GM21529 (cell line): ENCODE data around the gene PPIL1.

Experiments used
- ATAC-seq: cut with Tn5 transposase; IDR thresholded peaks from one replicate; pipeline ENCODE4 v1.9.1; 2021; ENCODE audit not compliant: unreplicated experiment

PPIL1 gene

DNA sequence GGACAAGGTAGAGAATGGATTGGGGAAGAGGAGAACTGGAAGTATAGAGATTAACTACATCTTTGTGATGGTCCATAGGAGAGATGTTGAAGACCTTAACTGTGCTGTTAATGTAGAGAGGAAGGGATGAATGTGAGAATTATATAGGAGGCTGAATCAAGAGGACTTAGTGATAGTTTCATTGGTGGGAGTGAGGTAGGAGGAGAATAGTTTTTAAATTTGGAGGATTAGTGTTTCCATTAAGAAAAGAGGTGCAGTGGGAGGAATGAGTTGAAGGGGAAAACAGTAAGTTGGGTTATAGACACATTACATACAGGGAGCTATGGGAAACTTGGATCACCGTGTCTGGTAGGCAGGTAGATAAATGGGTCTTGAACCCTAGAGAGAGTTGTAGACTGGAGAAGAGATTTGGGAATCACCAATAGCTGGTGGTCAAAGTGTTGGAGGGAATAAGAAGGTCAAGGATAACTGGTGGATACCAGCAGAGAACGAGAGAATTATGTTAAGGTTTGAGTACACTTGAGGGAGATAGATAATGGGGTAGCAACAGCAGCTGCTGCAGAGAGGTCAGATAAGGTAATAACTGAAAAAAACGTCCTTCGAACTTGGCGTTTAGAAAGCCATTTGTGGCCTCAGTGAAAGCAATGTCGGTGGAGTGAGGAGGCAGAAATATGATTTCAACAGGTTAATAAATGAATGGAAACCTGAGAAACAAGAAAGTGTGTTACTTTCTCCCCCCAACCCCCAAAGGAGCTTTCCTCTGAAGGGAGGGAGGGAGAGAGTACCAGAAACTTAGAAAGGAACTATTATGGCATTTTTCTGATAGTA lies 14.3 kb upstream of the PPIL1 start:
- ATAC-seq = no peak

DNA sequence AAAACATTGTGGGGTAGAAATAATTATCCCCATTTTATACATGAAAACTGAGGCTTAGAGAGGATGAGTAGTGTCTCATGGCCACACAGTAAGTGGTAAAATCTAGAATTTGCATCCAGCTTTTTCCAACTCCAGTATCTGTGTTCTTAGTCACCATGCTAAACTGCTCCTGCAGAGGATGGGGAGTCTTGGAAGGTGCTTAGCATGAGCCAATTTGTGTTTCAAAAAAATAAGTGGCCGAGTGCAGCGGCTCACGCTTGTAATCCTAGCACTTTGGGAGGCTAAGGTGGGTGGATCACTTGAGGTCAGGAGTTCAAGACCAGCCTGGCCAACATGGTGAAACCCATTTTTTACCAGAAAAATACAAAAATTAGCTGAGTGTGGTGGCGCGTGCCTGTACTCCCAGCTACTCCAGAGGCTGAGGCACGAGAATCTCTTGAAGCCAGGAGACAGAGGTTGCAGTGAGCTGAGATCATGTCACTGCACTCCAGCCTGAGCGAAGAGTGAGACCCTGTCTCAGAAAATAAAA lies 13.6 kb upstream of the PPIL1 start:
- ATAC-seq = no peak

DNA sequence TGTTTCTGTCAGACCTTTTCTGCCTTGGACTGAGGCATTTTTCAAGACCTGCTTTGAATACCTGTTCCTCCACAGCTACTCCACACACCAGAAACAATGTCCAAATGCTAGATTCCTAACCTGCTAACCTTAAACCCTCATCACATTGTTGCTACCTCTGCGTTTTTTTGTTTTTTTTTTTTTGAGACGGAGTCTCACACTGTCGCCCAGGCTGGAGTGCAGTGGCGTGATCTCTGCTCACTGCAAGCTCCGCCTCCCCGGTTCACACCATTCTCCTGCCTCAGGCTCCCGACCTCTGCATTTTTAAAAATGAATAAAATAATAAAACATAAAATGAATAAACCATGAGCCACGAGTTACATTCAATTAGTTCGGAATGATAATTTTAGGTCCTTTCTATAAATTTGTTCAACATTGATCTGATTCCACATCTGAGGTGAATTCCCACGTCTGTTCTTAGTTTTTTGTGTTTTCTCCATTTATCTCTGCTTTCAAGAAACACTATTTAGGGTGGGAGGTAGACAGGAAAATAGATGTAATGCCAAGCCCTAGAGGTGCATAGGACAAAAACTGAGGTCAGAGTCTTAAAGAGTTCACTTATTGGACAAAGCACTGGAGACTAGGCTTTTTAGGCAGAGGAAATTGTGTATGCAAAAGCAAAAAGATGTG lies 12.5 kb upstream of the PPIL1 start:
- ATAC-seq = no peak

DNA sequence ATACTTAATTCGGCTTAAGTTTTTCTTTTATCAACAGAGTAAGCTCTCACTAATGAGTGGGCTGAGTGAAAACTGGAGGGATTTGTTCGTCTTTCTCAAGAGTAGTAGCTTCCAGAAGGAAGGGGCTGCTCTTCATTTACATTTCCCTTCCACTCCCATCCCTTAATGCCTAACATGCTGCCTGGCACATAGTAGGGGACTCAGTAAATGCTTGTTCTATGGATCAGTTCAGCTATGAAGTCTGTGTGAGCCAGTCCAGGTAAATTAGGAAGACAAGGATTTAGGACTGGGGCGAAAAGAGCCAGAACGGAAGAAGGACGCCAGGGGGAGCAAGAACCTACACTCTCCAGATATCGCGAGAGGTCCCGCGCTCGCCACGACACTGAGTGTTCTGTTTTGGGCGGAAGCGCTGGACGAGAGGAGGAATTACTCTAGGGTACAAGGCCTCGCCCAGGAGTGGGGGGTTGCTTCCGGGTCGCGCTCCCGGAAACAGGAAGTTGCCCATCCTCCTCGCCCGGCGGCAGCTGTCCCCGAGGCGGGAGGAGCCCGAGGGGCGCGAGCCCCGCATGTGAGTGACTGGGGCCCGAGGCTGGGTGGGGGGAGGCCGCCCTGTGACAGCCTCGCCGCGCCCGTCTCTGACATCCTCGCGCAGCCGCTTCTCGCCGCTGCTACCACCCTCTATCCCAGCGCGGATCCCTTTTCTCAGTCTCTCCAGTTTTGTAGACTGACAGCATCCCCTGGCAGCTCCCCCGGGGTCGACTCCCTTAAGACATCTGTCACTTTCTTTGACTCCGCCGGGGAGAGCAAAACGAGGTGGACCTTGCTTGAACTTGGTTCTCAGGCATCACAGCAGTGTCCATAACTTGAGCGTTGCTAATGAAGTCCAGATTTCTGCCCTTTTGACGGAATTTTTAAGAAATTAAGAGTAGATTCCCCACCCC lies 11.1 kb upstream of the PPIL1 start, which contains the start of gene C6orf89:
Gene C6orf89, plus strand, starts transcription at position 492 of the 941 bp plus-strand sequence. CDS start 13,493 bp downstream, outside the sequence.
- peak; percentile 99 for ATAC-seq

DNA sequence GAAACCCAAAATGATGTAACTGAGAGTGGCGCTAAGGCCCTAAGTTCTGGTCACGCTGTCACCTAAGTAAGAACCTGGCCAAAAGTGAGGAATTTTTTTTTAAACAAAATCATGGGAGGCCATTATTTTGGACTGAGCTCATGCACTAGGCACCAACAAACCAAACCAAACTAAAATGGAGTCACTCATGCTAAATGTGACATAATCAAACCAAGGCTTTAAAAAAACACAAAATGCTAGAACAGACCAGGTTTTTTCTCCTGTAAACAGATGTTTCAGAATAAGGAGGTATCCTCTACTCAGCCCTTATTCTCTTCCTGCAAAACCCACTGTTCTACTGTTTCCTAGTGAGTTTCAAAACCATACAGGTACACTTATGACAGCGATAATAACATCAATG lies 10.0 kb upstream of the PPIL1 start:
- ATAC-seq = no peak

DNA sequence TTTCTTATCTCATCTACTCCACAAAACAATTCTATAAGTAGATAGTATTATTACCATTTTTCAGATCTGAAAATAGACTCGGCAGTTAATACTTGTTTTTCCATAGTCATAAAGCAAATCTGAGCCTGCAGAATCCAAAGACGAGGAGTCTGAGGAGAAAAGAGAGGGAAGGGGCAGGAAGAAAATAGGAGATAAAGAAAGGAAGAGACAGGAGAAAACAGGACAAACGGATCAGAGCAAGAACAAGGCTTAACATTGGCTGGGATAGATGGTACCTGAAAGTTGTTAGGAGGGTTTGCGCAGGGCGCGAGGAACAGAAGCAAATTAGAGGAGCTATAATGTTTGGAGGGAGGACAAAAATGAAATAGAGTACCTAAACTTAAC lies 639 bp upstream of the PPIL1 start:
- no peak for ATAC-seq

DNA sequence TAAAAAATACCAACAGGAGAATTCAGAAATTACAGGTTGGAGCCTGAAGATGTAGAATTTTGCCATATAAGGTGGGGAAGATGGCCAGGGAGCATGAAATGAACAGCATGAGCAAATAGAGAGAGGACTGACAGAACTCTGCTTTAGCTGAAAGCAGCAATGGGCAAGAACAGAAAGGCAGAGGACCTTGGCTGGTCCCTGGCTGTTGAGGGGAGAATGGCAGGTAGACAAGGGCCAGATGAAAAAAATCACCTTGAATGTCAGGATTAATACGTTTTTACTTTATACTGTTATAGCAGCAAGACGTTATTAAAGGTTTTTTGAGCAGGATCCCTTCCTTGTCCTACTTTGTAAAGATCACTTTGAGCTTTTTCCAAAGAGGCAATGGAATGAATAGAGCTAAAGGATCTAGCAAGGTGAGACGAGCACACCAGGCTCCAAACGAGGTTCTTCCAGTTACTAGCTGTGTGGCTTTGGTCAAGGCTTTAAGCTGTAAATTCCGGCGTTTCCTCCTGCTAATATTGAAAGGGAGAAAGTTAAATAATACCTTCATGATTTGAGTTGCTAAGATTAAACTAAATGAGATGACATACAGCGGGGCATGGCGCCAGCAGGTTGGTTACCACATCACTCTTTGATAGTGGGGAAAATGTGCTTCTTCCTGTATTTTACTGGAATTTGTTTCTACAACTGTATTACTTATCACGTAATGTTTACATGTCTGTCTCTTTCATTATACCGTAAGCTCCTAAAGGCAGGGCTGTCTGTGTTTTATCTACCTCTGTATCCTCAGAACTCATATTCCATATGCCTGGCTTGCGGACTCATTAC lies 776 bp downstream of the PPIL1 start:
- ATAC-seq = no peak

DNA sequence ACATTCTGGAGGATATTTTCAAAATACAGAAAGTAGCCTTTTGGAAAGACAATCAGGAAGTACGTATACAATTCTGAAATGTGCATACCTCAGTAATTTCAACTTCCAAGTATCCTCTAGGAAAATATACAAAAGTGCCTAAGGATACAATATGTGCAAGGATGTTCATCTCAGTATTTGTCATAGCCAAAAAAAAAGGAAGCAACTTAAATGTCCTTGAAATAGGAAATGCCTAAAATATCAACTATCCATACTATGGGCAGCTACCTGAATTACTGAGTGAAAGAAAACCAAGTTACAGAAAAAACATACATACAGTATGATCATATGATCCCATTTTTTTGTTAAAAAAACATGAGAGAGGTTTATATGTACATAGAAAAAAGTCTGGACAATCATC lies 1.5 kb downstream of the PPIL1 start:
- ATAC-seq = no peak

DNA sequence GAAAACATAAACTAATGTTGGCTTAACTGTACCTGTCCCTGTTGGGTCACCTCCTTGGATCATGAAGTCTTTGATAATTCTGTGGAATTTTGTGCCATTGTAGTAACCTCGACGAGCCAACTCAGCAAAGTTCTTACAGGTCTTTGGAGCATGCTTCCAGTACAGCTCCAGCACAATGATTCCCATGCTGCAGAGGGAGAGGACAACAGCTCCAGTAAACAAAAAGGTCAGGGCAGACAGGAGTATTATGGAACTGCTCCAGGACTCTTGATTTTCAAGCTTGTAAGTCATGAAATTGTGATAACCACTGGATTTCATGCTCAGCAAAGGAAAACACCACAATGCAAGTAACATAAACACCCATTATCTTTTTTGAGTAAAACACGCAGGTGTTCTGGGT lies 2.9 kb downstream of the PPIL1 start:
- no peak for ATAC-seq

DNA sequence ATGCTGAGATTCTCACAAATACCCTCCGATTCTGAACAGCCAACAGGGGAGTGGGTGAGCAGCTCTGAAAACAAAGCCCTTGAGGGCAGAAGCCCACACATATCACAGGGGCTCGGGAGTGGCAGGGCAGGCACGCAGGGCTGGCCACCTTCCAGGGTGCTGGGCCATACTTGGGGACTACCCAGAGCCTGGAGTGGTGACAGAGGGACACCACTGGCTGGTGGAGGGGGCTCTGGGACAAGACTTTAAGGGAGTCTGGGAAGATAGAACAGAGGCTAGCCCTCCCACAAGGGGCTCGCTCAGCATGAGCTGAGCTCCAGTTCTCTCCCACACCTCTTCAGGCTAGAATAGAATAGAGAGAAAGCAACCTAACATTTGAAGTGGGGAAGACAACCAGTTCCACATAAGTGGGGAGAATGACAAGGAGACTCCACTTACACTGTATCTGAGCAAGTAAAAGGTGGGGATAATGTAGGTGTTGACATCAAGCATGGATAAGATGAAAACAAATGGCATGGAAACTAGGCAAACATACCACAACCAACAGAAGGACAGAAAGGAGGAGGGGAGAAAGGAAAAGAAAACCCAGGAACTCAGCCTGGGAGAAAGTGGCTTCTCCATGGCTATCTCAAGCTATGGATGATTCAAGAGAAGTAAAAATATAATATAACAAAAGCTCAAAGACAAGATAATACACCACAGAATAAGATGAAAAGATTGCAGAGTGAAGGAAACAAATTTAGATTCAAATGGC lies 7.0 kb downstream of the PPIL1 start:
- no peak for ATAC-seq

DNA sequence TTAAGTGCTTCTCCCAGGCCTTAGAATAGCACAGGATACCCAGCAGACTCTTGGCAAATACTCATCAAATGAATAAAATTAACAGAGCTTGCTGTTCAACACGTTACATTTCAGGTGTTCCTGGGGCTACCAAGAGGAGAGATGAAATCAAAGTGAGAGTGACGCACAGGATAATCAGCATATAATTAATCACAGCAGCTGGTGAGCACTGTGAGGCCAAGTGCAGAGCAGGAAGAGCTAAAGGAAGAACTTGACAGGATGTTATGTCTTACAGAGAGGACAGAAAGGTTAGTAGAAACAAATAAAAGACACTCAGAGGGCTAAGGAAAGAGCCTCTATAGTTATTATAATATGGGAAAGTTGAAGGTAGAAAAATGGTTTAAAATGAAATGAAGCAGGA lies 8.8 kb downstream of the PPIL1 start:
- ATAC-seq = no peak

DNA sequence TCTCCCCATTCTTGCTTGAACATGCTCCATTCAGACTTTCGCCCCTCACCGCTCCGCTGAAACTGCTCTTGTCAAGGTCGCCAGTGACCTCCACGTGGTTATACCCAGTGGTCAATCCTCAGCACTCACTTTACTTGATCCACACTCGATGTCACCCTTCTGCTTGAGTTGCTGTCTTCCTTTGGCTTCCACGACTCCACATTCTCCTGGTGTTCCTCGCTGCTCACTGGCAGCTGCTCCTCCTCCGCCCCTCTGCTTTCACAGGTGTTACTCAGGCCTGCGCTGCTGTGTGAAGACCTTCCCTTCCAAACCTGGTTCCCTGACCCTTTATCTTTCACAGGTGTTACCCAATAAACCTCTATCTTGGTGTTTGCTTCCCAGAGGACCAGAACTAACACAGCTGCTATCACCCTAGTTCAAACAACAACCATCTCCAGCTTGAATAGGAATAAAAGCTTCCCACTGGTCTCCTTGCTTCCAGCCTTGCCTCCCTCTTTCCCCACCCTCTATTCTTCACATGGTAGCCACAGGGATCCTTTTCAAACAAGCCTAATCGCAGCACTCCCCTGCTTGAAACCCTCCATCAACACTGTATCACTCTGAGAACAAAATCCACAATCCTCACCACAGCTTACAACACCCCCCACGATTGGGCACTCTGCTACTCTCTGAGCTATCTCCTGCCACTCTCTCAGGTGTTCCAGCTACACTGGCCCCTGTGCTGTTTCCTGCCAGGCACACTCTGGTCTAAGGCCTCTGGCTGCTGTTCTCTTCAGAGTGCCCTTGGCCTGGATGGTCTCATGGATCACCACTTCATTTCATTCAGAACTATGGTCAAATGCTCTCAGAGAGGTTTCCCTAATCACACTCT lies 10.7 kb downstream of the PPIL1 start:
- no peak for ATAC-seq

DNA sequence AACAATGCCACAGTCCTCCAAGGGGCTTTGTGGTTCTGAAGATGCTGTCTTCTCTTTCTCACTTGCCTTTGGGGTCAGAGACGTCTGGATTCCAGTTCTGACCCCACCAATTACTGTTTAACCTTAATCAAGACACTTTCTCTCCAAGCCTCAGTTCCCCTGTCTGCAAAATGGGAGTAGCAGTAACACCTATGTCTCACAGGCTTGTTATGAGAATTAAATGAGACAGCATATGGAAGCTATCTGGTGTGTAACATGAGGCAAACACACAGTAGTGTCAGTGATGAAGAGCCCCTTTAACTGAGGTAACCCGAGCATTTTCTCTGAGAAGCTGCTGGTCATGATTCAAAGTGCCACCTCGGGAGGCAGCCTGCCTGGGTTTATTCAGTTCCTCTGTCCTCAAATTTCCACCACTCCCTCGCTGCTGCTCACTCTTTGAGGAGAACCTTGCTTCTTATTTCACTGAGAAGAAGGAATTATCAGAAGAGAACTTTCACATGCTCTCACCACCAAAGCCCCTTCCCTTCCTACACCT lies 11.7 kb downstream of the PPIL1 start:
- no peak for ATAC-seq

DNA sequence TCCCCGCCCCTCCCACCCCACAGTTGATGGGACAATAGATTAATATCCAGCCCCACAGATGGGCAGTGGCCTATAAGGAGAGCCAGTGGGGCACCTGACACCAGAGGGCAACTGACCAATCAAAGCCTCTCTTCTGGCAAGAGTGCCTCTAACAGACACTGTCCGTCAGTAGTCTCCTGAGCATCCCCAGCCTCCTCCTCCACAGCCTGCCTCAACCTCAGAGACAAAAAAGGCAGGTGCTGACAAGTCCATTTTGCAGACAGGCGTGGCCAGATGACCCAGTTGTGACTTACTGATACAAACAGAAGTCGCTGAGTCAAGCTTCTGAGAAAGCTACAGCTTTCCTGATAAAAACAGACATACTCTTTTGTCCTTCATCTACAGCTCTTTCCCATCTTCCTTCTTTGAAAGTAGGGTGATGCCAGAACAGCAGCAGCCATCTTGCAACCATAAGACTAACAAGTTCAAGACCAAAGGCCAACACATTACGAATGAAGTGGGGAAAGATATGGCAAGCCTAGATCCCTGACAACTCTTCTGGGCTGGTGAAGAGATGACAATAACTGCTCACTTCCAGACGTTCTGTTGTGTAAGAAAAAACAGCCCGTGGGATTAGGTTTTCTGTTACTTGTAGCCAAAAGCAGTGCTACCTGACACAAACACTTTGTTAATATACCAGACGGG lies 12.3 kb downstream of the PPIL1 start:
- ATAC-seq = no peak

DNA sequence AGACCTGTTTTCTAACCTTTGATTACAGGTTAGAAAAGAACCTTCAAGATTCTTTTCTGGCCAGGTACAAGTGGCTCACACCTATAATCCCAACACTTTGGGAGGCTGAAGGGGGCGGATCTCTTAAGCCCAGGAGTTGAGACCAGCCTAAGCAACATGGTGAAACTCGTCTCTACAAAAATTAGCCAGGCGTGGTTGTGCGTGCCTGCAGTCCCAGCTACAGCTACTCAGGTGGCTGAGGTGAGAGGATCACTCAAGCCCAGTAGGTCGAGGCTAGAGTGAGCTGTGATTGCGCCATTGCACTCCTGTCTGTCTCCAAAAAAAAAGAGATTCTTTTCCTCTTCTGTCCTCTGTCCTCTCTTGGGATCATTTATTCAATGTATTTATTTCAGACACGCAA lies 14.5 kb downstream of the PPIL1 start:
- no peak for ATAC-seq

DNA sequence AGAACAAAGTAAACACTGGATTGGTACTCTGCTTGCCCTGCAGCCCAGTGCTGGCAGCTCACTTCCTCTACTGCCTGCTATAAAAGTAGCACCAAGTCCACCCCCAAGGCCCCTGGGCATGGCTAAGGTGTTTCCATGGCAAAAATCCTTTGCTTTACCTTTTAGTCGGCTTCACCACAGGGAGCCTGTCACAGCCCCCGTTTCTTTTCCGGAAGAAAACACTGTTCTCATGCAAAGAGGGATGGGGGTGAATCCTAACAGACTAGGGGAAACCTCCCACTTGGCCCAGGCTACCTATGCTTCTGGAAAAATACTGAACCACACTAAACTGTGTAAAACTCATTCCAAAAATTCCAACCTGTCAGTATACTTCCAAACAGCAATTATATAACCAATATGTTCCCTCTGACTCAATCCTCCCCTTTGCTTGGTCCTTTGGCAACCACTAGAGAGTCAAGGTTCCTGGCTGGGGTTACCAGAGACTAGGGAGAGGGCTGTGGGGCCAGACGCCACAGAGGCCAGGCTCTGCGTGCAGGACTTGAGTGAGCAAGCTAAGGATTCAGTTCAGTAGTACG lies 16.1 kb downstream of the PPIL1 start:
- no peak for ATAC-seq

DNA sequence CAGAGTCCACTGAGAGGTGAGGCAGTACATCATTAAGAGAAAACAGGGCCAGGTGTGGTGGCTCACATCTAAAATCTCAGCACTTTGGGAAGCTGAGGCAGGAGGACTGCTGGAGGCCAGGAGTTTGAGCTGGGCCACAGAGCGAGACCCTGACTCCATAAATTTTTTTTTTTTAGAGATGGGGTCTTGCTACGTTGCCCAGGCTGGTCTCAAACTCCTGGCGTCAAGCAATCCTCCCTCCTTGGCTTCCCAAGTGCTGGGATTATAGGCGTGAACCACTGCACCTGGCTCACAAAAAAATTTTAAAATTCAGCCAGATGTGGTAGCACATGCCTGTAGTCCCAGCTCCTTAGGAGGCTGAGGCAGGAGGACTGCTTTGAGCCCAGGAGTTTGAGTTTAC lies 17.3 kb downstream of the PPIL1 start:
- ATAC-seq = no peak
